ENCODE results near the gene UBAC2.
"Not testable (repeated sequence)": the region's sequence is repeated elsewhere in the genome, so short reads cannot be mapped to it uniquely, and the experiment has no call there.

UBAC2 gene

GRCh38 chr13:99404005-99404755, 203.5 kb downstream of the UBAC2 start:
- peaks cover 67% of the 10 kb centered on the region for H3K4me1 Mint-ChIP-seq (ENCODE audit: low read depth)
- H3K4me3 Mint-ChIP-seq = peak overlapping the region; percentile 54
- H3K27ac Mint-ChIP-seq = peak overlapping the region; percentile 94
- peaks cover 9% of the 10 kb centered on the region for H3K9me3 Mint-ChIP-seq
- H3K36me3 Mint-ChIP-seq (ENCODE audit: low read depth) = peaks cover 17% of the 10 kb centered on the region
- no peaks in the 10 kb centered on the region for H3K27me3 Mint-ChIP-seq

GRCh38 chr13:99405966-99406365, 205.3 kb downstream of the UBAC2 start:
- H3K4me1 Mint-ChIP-seq (ENCODE audit: low read depth) = peaks cover 49% of the 10 kb centered on the region

GRCh38 chr13:99406799-99407201, 206.1 kb downstream of the UBAC2 start:
- Mint-ChIP-seq H3K4me3 (no peak overlapping the region), H3K27me3 (no peaks in the 10 kb centered on the region), H3K36me3 (ENCODE audit: low read depth) (peaks cover 24% of the 10 kb centered on the region), H3K27ac (no peak overlapping the region), H3K9me3 (peaks cover 12% of the 10 kb centered on the region), H3K4me1 (ENCODE audit: low read depth) (peaks cover 46% of the 10 kb centered on the region)

More at GRCh38 chr13:99405966-99406365, 205.3 kb downstream of the UBAC2 start:
- Mint-ChIP-seq H3K36me3 (ENCODE audit: low read depth) (peaks cover 19% of the 10 kb centered on the region), H3K9me3 (peaks cover 9% of the 10 kb centered on the region), H3K27me3 (no peaks in the 10 kb centered on the region), H3K4me3 (peak overlapping the region; percentile 3), H3K27ac (no peak overlapping the region)

- peaks cover 22% of the 10 kb centered on the region for H3K36me3 Mint-ChIP-seq (ENCODE audit: low read depth)
- peaks cover 11% of the 10 kb centered on the region for H3K9me3 Mint-ChIP-seq
- peaks cover 34% of the 10 kb centered on the region for H3K4me1 Mint-ChIP-seq (ENCODE audit: low read depth)
- H3K4me3 Mint-ChIP-seq = no peak overlapping the region
- H3K27me3 Mint-ChIP-seq = no peaks in the 10 kb centered on the region
- H3K27ac Mint-ChIP-seq = peak overlapping the region; percentile 40
These were observed 207.4 kb downstream of the UBAC2 start for GRCh38 chr13:99407906-99408702.

GRCh38 chr13:99408703-99409000, 208.0 kb downstream of the UBAC2 start:
- Mint-ChIP-seq H3K27ac (no peak overlapping the region), H3K36me3 (ENCODE audit: low read depth) (peaks cover 22% of the 10 kb centered on the region), H3K4me3 (no peak overlapping the region), H3K4me1 (ENCODE audit: low read depth) (peaks cover 29% of the 10 kb centered on the region), H3K9me3 (peaks cover 11% of the 10 kb centered on the region), H3K27me3 (no peaks in the 10 kb centered on the region)

GRCh38 chr13:99409461-99410083, 208.9 kb downstream of the UBAC2 start:
- H3K9me3 Mint-ChIP-seq = peaks cover 11% of the 10 kb centered on the region

GRCh38 chr13:99410646-99411475, 210.2 kb downstream of the UBAC2 start:
- Mint-ChIP-seq H3K36me3 (ENCODE audit: low read depth) (peaks cover 22% of the 10 kb centered on the region), H3K4me1 (ENCODE audit: low read depth) (peaks cover 13% of the 10 kb centered on the region), H3K27ac (peak overlapping the region; percentile 69)
- H3K27me3 Mint-ChIP-seq, H3K9me3 Mint-ChIP-seq, H3K4me3 Mint-ChIP-seq: not testable (repeated sequence)

More at GRCh38 chr13:99409461-99410083, 208.9 kb downstream of the UBAC2 start:
- H3K4me1 Mint-ChIP-seq (ENCODE audit: low read depth) = peaks cover 20% of the 10 kb centered on the region
- peaks cover 22% of the 10 kb centered on the region for H3K36me3 Mint-ChIP-seq (ENCODE audit: low read depth)
- H3K27me3 Mint-ChIP-seq, H3K4me3 Mint-ChIP-seq: not testable (repeated sequence)
- peak overlapping the region; percentile 32 for H3K27ac Mint-ChIP-seq

- Mint-ChIP-seq H3K27me3 (no peaks in the 10 kb centered on the region), H3K4me3 (no peak overlapping the region), H3K27ac (no peak overlapping the region), H3K4me1 (ENCODE audit: low read depth) (no peaks in the 10 kb centered on the region), H3K36me3 (ENCODE audit: low read depth) (peaks cover 19% of the 10 kb centered on the region), H3K9me3 (peaks cover 7% of the 10 kb centered on the region)
These were observed 212.2 kb downstream of the UBAC2 start for GRCh38 chr13:99412856-99413255.

GRCh38 chr13:99414048-99414995, 213.7 kb downstream of the UBAC2 start:
- no peaks in the 10 kb centered on the region for H3K4me1 Mint-ChIP-seq (ENCODE audit: low read depth)
- no peak overlapping the region for H3K27ac Mint-ChIP-seq
- no peaks in the 10 kb centered on the region for H3K27me3 Mint-ChIP-seq

GRCh38 chr13:99415014-99415650, 214.5 kb downstream of the UBAC2 start:
- Mint-ChIP-seq H3K27ac (no peak overlapping the region), H3K36me3 (ENCODE audit: low read depth) (peaks cover 14% of the 10 kb centered on the region), H3K4me1 (ENCODE audit: low read depth) (no peaks in the 10 kb centered on the region), H3K9me3 (peaks cover 7% of the 10 kb centered on the region), H3K27me3 (no peaks in the 10 kb centered on the region), H3K4me3 (no peak overlapping the region)

More at GRCh38 chr13:99414048-99414995, 213.7 kb downstream of the UBAC2 start:
- H3K36me3 Mint-ChIP-seq (ENCODE audit: low read depth) = peaks cover 14% of the 10 kb centered on the region
- no peak overlapping the region for H3K4me3 Mint-ChIP-seq
- H3K9me3 Mint-ChIP-seq = peaks cover 7% of the 10 kb centered on the region

- Mint-ChIP-seq H3K27ac (no peak overlapping the region), H3K27me3 (no peaks in the 10 kb centered on the region), H3K9me3 (peaks cover 7% of the 10 kb centered on the region), H3K4me3 (no peak overlapping the region), H3K36me3 (ENCODE audit: low read depth) (peaks cover 13% of the 10 kb centered on the region), H3K4me1 (ENCODE audit: low read depth) (no peaks in the 10 kb centered on the region)
These were observed 215.2 kb downstream of the UBAC2 start for GRCh38 chr13:99415851-99416331.

GRCh38 chr13:99416411-99417121, 215.9 kb downstream of the UBAC2 start:
- H3K9me3 Mint-ChIP-seq = peaks cover 6% of the 10 kb centered on the region
- no peak overlapping the region for H3K4me3 Mint-ChIP-seq
- no peak overlapping the region for H3K27ac Mint-ChIP-seq
- H3K36me3 Mint-ChIP-seq (ENCODE audit: low read depth) = peaks cover 9% of the 10 kb centered on the region
- H3K4me1 Mint-ChIP-seq (ENCODE audit: low read depth) = no peaks in the 10 kb centered on the region
- no peaks in the 10 kb centered on the region for H3K27me3 Mint-ChIP-seq

All from stimulated activated naive CD8-positive, alpha-beta T cell treated with anti-CD3 and anti-CD28 coated beads, Interleukin-15, Interleukin-2, amounts not matched to agents 100 ng/mL and 50 ng/mL, for 24 hours (primary cell).